GM21390 (cell line): ENCODE results near the gene ETV1.

Source experiments
- ATAC-seq: cut with Tn5 transposase; IDR thresholded peaks from one replicate; pipeline ENCODE4 v1.9.1; 2021; ENCODE audit not compliant: unreplicated experiment

The ETV1 gene

DNA sequence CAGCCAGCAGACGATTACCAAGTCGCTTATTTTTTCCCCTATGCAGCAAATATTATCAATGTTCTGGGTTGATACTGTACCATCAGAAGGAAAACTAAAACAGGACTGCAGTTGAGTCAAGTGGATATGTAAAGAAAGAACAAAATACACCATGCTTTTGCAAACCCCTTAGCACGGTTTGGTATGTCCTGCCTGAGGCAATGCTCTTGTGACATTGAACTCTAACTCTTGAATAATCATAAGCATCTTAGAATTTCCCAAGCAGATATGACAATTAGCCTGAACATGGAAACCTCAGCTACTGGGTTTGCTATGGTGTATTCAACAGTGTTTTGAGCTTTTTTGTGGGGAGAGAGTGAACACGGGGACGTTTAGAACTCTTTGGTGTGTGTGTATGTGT is 107.4 kb downstream of the ETV1 start:
- no peak for ATAC-seq

DNA sequence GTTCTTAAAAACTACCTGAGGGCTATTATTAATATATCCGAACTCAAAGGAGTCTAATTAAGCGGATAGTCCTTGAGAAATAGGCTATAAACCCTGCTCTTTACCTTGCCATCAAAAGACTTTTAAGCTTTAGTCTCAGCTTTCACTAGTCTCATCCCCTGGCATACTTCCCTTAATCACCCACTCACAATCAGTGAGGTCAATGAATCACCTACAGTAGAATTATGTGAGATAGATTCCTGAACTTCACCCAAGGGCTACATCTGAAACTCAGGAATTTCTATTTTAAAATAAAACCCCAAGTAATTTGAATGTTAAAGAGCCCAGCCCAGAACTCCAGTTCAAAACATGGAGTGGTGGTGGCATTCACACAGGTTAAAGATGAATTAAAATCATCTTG is 108.7 kb downstream of the ETV1 start:
- no peak for ATAC-seq

DNA sequence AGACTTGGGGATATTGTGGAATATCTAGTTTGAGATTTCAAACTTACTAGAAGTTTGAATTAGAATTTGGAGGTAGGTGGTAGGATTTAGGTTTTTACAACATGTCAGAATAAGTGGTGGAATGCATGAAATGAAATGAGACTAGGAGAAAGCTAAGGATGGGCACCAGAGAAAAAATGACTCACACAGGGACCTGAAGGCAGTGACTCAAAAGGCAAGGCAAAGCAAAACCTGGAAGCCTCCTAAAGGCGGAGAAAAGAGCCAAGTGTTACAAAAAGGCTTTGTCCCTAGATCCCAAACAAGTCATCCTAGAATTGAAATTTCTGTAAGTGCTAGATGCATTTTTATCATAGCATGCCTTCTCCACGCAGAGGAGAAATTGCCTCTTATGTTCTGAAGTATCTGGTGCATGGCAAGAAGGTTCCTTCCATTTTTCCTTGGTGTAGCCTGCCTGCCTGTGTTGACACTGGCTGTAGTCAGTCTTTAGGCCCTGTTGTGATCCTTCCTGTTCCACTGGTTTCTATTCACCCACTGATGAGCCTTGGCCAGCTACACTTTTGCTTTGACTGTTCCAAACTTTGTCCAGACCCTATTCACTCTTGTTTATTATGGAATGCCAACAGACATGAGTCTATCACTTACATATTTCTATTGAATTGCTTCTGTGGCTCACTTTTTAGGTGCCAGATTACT is 109.3 kb downstream of the ETV1 start:
- no peak for ATAC-seq

DNA sequence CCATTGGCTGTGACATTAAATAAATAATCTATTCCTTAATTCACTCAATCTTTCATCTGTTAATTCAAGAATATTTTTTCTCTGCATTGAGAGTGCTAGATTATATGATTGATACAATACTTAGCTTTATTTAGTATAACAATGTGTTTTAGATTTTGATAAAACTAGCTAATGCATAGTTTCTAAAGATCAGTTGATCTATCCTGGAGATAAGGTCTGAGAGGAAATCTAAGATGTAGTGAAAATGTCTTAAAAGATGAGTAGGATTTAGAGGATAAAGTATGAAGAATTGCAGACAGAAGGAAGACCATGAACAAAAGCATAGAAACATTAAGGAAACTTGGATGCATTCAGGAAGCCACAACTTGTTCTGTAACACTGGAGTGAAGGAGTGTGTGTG is 110.3 kb downstream of the ETV1 start:
- no peak for ATAC-seq

DNA sequence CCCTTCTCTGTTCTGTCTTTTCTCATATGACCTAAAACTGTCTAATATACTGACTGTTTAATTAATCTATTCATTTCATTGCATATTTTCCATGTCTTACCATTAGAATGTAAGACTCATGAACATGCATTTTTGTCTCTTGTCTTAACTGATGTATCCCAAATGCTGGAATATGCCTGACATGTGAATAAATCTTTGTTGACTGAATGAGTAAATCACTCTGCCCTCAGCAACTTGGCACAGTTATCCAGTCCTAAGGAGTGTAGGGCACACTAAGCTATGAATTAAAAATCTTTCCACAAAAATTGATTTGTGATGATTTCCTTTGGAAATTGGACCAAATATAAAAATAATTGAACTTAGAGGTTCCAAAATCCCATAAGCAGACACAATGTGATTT is 111.3 kb downstream of the ETV1 start:
- ATAC-seq = no peak

DNA sequence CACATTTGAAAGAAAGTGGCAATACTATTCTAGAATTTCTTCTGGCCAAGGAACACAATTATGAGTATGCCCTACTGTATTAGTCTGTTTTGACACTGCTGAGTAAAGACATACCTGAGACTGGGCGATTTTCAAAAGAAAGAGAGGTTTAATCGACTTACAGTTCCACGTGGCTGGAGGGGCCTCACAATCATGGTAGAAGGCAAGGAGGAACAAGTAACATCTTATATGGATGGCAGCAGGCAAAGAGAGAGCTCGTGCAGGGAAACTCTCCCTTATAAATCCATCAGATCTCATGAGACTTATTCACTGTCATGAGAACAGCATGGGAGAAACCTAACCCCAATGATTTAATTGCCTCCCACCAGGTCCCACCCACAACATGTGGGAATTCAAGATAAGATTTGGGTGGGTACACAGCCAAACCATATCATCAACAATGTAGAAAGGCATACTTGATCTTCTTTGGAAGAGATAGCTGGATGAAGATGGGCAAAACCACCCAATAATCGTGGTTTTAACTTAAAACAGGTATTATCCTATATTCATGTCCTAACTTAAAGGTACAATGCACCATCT is 113.9 kb downstream of the ETV1 start:
- ATAC-seq = no peak

DNA sequence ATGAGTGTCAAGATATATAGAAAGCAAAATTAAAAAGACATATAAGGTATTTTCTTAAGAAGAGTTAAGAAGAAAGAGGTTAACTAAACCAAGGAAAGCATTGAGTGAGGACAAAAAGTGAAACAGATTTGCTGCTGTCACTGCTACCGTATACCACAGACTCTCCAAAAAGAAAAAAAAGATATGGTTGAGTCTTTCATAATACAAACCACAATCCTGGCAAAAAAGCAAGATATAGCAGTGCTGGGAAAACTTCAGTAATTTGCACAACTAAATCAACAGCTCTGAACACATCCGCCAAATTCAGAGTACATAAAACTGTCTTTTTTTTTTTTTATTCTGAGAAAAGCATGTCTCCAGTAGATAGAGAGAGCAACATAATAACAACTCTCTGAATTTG is 114.7 kb downstream of the ETV1 start:
- ATAC-seq = no peak

DNA sequence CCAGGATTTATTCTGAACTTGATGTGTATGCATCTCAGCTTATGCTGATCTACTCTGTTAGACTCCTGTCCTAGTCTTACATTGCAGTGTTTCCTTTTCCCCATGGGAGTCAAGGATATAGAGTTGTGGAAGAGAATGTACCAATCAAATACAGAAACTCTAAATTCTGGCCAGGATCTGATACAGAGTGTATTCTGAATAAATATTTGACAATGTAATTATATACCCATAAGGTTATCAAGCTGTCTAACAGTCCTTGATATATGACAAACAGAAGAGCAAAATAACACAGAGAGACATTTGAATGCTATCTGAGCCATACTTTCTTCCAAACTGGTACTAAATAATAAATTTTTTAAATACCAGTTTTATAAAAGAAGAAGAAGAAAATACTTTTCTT is 116.8 kb downstream of the ETV1 start:
- no peak for ATAC-seq

DNA sequence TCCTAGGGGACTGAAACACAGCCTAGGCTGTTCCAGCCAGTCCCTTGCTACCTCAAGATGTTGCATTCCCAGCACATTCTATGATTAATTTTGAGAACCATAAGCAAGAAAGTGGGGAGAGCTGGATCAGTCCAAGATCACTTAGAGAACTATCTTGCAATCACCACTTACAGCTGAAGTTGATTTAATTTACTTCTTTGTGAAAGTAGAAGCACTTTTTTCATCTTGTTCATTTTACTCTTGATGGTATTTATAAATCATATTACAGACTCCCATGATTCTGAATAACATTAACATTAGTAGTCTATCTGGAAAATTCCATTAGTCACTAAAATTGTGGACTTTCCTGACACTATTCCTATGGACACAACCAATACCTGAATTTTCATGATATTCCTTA is 118.5 kb downstream of the ETV1 start:
- no peak for ATAC-seq

DNA sequence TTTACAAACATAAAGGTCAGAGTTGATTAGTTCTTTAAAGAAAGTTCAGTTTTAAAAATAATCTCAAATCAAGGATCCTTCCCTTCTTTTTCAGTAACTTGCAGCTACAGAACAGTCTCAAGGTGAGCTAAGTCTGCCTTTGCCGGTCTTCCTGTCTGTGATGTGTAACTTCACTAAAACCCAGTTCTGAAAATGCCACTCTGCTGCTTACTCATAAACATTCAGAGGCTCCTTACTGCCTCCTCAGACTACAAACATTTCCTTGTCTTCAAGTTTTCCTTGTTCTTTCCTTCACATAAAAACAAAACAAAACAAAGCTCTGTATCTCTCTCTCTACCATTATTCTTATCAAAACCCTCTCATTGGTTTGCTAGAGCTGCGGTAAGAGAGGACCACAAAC is 128.7 kb downstream of the ETV1 start:
- no peak for ATAC-seq

DNA sequence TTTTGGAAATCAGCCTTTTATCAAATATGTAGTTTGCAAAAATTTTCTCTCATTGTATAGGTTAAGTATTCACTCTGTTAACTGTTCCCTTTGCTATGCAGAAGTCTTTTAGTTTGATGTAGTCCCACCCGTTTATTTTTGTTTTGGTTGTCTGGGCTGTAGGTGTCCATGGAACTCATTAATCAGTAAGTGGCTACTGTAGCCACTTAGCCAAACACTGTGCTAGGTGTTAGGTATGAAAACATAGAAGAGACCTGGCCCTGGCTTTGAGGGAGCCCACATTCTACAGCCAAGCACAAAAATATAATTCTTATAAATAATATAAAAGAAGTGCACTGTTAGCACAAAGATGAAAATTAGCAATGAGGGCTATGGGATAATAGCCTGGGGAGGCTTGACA is 133.5 kb downstream of the ETV1 start:
- no peak for ATAC-seq

DNA sequence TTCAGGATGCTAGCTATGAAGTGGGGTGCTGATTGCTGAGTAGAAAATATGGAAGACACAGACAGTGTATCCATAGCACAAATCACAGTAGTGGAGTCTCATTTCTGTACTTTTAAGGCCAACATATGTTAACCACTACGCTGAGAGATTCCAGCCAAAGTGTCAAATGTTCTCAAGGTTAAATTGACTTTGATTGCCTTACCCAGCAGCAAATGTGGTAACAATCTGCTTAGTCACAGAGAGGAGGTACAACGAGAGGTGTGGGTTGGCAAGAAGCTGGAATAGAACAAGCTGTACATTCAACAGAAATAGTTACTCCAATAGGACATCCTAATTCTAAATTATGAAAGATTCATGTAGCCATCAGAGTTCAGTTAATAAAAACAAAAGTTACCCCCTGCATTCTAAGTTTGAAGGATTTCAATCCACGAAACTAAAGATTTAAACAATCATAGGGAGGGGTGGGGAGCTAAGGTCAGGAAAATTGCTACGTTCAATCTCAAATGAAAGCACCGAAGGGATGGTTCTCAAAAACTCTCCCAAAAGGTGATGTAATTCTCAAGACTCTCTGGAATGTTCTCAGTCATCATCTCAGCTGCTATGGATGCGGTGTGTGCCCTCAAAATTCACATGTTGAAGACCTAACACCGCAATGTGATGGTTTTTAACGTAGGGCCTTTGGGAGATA is 137.0 kb downstream of the ETV1 start:
- ATAC-seq = no peak

DNA sequence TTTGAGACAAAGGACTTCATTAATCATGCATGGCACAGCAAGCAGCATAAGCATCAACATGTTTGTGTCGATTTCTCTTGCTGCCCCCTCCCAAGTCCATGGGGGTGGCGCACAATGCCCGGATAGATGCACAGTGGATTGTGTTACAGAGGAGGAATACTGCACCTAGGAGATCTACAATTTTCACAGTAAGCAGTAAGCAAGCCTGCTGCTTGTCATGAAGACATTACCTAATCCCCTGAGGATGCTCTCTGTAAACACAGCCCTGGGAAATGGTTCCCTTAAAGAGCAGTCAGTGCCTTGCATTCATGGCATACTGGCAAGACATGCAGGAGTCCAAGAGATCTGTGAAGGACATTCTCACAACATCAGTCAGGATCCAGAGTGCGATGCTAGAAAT is 137.7 kb downstream of the ETV1 start:
- no peak for ATAC-seq

DNA sequence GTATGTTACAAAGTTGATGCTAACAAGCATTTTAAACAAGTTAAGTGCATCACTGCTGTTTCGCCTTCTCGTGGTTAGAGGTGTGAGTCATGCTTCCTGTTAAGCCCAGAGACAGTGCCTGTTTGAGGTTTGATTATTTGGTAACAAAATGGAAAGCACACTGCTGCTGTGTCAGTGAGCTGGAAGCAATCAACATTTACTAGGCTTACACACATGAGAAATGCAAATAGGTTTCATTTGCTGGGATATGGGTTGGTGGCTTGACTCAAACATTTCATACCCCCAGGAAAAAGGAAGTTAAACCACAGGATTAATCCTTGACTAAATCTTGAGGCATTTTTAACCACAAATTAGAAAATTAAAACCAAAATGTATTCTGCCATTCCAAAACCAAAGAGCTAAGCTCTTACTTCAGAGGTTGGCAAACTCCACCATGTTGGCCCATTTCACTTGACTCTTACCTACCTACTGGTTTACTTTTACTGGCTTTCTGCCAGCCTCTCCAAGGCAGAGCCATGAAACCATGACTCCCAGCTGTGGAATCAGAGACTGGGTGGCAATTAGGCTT is 139.2 kb downstream of the ETV1 start:
- peak; percentile 96 for ATAC-seq

DNA sequence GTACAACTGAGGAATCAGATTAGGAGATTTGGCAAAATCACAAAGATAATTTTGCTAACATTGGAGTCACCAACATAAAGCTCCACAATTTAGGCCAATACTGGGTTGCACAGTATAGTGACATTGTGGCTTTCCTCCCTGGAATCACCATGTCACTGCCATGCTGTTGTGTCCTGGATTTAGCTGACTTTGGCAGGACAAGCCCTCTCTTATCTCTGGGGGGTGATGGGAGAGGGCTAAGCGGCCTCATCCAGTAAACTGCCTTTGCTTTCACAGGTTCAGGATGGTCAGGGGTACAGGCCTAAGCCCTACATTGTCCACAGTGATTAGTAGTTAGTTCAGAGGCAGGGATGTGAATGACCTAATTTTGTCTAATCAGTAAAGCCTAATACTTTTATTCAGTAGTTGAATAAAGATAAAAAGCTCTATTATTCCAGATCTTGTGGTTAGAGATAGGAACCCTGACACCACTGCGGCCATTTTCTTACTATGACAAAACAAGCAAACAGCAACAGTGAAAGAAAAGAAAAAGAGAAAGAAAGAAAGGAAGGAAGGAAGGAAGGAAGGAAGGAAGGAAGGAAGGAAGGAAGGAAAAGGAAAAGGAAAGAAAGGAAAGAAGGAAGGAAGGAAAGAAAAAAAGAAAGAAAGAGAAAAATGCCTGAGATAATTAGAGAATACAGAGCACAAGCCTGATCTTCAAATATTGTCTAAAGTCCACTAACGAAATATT is 140.1 kb downstream of the ETV1 start:
- no peak for ATAC-seq

DNA sequence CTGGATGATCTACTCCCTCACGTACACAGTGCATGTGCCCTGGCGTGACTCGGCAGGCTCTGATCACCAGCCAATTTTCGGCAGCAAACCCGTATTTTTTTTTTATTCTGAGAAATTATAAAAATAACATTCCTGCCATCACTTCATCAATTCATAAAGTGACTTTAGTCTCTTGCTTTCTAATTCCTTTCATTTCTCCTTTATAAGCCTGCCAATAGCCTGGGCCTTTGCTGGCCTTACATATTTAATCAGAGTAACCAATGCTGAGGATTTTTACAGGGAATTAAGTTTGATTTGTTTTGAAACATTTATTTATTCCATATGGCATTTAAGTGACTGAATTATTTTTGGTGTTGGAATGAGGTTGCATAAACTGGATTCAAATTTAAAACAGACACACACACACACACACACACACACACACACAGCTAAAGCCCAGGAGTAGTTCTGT is 140.8 kb downstream of the ETV1 start:
- ATAC-seq = no peak

DNA sequence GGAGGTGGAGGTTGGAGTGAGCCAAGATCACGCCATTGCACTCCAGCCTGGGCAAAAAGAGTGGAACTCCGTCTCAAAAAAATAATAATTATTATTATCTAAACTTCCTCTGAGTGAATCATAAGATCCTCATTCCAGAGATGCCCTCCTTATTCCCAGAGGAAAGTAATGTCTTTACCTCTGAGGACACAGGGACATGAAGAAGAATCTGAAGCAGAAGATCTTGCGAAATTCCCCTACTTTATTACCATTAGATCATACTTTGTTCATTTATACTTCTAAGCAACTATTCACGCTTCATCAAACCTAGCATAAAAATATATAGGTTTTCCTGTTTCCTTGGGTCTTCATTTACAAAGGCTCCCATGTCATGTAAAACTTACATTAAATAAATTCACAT is 143.1 kb downstream of the ETV1 start:
- no peak for ATAC-seq

DNA sequence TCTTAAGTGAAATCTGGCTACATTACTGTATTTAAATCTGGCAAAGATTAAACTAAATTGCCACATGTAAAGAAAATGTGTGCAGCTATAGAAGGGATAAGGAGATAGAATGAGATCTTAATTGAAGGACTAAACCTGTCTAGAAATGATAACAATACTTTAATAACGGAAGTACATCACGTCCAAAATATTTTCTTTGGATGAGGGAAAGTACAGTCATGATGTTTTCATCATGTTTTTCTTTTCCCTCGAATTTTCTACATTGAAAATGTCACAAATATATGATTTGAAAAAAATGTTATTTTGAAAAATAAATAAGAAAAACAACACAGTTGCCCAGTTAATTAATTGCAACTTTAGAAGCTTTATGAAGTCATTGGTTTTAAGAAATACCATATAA is 143.9 kb downstream of the ETV1 start:
- ATAC-seq = no peak

DNA sequence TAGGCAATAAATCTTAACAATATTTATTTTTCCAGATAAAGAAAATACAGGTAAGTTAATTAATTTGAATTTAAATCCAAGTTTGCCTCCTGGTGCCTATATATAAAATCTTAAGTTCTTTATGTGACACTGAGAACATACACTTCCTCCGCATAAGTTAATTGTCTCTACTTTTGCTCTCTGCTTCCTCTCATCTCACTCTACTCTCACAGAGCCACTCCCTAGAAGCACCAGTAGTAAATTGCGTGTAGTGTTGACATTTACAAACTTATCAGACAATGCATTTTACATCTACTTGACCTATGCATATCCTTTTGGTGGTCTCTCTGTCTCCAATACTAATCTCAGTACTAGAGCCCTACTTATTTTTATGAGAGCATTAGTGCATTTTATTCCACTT is 144.5 kb downstream of the ETV1 start:
- no peak for ATAC-seq

DNA sequence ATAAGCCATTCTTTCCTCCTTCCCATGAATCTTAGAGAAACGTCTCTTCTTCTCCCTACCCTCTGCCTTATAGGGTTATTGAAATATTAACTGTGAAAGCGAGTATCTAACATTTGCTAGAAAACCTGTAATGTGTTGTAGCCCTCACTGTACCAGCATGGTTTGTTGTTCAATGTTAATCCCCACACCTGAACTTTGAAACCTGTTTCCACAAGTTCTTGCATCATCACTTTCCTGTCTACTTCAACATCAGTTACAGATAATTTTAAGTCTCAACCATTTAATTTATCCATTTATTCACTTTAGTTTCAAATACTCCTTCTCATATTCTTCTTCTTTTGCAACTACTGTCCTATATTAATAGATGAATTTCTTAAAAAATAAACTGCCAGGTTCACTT is 148.2 kb downstream of the ETV1 start:
- no peak for ATAC-seq
